DMS153 treated with DMSO at 0.1 percent for 48 hours (cell line): ENCODE results near the gene LYZL6.
"Not testable (repeated sequence)": the region's sequence is repeated elsewhere in the genome, so short reads cannot be mapped to it uniquely, and the experiment has no call there.

Source experiments
- DNase-seq: peaks from one replicate; lab custom pipeline; 2025; ENCODE audit not compliant: unreplicated experiment; lab: John Stamatoyannopoulos, UW

LYZL6 gene

DNA sequence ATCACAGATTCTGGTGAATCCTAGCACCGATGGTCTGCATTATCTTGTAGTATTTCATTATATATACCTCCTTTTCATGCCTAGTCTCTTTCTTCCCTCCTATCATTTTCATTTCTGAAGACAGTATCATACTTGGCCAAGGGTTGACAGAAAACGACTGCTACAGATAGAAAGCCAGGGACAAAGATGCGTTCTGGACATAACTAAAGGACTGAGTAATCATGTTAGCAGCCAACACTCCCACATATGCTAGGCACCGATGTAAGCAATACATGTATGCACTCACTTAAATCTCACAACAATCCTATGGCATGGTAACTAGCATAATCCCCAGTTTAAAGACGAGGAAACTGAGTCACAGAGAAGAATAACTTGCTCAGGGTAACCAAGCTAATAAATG is 35.8 kb downstream of the LYZL6 start:
- no peak for DNase-seq

DNA sequence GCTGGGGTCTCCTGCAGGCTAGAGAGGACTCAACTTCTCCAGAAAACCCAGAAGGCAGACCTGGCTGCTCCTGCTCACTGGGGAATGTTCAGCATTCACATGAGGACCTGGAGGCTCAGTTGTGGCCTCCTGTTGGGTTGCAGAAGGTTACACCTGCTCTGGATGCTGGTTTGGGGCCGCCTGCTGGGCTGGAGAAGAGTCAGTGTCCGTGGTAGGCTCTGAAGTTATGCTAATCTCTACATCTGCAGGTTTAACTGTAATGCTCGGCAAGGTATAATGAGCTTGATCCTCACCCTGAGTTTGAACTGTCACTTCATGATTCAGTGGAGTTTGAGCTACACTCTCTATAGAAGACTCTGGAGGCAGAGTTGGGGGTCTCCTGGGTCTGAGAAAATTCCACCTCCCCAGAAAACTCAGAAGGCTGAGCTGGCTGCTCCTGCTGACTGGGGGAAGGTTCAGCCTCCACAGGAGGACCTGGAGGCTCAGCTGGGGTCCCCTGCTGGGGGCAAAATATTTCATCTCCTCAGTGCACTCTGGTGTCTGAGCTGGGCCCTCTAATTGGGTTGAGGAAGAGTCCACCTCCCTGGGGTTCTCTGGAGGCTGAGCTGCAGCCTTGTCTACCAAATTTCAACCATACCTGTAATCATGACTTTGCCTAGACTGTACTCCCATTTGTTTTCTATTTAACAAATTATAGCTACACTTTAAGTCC is 36.4 kb downstream of the LYZL6 start:
- DNase-seq, result no peak

DNA sequence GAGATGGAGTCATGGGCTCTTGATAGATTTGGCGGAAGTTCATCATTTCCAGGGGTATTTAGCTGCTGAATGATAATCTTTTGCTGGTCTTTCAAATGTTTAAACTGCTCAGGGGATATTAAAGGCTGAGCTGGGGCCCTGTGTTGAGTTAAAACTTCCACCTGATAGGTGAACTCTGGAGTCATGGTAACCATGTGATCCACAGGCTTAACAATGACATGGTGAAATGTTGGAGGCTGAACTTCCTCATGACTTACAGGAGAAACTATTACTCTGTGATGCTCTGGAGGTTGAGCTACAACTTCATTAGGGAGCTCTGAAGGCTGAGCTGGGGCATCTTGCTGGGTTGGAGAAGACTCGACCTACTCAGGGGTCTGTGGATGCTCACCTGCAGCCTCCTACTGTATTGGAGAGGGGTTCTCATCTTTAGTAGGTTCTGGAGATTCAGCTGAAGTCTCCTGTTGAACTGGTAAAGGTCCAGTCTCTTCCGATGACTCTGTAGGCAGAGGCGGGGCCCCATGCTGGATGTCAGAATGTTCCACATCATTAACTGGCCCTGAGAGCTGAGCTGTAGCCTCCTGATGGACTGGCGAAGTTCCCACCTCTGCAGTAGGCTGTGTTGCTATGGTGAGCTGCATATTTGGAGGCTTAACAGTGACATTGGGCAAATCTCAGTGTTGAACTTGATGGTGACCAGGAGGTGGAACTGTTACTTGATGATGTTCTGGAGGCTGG is 37.2 kb downstream of the LYZL6 start:
- no peak for DNase-seq

DNA sequence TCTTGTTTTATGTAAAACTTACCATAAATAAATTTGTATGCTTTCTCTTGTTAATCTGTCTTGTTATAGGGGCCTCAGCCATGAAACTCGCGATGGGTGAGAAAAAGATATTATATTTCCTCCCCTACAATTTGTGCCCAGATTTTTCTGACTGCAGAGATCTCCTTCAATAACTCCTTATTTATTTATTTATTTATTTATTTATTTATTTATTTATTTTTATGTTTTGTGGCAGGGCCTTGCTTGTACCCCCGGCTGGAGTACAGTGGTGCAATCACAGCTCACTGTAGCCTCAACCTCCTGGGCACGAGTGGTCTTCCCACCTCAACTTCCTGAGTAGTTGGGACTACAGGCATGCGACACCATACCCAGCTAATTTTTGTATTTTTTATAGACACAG is 40.1 kb downstream of the LYZL6 start:
- no peak for DNase-seq

DNA sequence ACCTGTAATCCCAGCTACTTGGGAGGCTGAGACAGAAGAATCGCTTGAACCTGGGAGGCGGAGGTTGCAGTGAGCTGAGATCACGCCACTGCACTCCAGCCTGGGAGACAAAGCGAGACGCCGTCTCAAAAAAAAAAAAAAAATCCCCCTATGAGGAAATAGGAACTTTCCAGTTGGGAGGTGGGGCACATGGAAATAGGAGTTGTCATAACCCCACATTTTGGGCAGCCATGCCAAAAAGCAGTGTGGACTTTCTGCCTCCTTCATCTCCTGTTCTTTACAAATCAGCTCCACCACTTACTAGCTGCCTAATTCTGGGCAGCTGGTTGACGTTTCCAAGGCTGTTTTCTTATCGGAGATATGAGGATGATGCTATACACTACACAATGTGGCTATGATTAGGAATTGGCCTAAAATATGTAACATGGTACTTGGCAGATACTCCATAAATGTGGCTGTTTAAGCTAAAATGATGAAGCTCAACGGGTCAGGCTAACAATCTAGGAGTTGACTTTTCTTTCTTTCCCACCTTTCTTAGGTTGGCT is 41.8 kb downstream of the LYZL6 start:
- DNase-seq, result no peak

DNA sequence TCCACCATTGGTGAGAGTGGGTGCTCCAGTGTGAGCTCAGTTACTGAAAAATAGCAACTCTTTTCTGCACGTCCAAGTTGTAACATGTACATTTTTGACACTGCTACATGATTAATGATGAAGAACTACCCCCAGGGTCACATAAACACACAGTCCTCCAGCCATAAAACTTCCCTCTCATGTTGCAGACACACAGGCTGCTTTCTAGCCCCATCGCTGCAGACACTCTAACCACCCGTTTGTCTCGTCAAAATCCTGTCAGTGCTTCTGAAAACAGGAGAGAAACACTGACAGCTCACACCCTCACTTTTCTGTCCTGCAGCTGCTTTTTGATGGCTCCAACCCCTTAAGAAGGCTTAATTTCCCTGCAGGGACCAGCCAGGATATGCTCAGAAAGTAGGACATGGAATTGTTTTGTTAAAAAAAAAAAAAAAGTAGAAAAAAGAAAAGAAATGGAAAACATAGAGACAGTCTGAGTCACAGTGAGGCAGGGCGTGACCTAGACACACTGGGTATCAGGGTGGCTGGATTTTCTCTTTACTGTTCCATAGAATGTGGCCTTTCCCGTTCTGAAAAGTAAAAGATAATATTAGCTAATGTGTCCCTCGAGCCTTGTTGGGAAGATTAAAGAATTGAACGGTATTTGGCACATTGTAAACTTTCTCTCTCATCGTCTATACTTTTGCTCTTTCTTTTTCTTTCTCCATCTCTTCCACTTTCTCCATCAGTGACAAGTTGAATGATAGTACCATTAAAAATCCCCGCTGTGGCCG is 42.6 kb downstream of the LYZL6 start:
- DNase-seq, result no peak

DNA sequence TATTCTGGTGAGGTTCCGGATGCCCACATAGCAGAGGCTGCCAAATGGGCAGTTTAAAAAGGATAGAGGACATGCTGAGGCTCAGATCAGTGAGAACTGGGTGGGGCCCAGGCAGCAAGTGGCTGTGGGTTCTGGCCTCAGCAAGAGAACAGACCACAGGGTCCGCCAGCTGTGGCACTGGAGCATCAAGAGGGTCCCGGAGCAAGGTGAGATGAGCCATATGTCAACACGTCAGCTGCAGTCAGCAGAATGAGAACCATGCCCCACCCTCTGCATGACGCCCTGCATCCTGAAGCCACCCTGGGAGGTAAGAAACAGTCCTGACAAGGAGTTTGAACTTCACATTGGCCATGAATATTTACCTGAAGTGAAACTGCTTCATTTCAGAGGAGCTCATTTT is 43.2 kb downstream of the LYZL6 start:
- DNase-seq, result no peak

DNA sequence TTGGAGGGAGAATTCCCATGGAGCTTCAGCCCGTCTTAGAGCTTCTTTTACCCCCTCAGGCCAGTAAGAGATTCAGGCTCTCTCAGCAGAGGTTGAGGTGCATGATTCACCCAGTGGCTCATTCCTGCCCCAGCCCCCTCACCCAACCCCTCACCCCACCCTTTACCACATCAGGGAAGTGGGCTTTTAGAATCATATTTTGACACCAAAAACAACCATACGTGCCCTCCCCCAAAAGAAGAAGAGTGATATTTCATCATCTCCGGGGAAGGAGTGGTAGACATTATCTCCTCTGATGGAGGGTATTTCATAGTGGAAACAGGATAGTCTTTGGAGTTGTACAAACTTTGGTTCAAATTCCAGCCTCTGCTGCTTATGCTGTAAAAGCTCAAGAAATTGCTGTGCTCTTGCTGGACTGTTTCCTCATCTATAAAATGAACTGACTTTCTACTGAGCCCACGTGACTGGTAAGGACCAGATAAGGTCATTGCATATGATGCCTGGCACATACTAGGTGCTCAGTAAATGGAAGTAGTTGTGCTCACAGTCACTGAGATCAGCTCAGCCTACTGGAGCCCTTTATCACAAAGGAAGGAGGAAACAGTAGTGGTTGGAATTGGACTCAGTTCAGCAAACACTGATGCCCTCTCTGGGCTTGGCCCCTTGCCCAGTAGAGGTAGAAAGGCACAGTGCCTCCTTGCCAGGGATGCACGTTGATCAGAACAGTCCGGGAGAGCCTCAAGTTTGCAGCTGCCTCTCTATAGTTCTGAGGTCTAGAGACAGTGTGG is 45.0 kb downstream of the LYZL6 start:
- peak; percentile 6 for DNase-seq

DNA sequence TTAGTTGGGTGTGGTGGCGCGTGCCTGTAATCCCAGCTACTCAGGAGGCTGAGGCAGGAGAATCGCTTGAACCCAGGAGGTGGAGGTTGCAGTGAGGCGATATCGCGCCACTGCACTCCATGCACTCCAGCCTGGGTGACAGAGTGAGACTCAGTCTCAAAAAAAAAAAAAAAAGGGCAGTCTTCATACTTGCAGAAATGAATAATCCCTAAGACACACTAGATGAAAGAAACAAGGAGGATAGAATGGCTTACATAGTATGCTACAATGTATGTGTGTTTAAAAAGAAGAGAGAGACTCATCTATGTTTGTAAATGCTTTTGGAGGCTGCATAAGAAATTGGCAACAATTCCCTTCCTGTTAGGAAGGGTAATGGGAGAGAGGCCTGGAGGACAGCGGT is 45.7 kb downstream of the LYZL6 start:
- DNase-seq, result not testable (repeated sequence)

DNA sequence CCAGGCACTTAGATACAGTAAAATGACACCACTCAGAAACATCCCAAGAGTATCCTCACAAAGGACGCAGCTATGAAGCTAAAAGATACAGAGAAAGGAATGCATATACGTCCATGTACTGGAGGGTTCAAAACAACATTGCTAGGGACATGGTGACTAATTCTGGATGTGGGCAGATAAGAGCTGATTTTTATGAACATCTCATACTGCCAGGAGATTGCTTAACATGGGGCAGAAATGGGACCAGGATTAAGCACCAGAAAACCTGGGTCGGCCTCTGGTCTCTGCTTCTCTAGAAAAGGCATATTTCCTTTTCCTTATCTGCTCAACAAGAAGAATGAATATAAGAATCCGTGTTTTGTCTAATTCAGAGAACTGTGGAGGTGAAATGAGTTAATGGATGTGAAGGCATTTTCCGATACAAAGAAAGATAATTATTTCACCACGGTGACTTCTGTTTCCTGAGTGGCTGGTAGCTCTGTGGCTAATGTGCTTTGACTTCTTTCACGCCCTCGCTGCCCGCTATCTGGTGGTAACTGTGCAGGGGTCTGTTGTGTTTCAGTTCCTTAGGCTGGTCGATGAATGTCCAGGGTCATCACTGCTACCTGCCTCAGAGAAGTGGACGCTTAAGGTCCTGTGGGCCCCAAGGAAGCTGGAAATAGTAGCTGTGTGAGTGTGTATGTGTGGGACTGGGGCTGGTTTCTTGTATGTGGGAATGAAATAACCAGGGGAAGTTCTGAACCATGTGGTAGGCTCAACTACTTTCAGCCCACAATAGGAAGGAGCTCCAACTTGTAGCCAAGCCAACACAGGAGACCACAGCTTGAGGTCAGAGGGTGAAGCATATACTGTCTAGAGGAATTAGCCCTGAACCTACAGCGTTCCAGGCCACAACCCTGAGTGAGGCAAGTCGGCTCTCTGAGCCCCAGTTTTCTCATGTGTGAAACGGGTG is 47.6 kb downstream of the LYZL6 start:
- DNase-seq, result no peak

DNA sequence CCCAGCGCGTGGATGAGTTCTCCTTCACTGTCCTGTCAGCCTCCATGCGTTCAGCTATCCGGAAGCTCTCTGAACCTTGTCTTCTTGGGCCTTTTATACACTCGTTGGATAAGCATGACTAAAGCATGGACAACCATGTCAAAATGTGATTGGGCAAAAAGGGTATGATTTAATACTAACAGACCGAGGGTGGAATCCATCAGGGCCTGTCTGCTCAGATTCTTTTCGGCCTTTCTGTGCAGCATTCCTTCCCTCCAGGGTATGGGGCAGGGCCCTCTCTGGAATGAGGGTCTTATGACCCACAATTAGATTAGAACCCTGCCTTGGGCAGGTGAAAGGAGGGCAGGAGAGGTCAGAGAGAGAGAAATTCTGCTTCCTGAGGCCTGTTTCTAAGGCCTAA is 49.3 kb downstream of the LYZL6 start:
- DNase-seq, result no peak

DNA sequence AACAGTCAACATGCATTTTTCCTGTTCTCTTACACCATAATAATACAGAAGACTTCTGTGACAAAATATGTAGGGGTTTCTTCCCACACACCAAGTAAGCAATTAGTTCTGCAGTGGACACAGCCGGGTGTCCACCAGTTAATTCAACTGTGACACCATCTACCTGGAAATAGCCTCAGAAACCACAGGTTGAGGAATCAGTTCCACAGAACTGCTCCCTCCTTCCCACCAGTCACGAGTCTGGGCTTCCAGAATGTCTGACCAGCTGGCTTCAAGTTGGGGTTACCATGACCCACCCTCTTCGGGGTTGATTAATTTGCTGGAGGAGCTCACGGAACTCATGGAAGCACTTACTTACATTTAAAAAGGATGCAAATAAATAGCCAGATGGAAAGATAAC is 49.8 kb downstream of the LYZL6 start:
- no peak for DNase-seq

DNA sequence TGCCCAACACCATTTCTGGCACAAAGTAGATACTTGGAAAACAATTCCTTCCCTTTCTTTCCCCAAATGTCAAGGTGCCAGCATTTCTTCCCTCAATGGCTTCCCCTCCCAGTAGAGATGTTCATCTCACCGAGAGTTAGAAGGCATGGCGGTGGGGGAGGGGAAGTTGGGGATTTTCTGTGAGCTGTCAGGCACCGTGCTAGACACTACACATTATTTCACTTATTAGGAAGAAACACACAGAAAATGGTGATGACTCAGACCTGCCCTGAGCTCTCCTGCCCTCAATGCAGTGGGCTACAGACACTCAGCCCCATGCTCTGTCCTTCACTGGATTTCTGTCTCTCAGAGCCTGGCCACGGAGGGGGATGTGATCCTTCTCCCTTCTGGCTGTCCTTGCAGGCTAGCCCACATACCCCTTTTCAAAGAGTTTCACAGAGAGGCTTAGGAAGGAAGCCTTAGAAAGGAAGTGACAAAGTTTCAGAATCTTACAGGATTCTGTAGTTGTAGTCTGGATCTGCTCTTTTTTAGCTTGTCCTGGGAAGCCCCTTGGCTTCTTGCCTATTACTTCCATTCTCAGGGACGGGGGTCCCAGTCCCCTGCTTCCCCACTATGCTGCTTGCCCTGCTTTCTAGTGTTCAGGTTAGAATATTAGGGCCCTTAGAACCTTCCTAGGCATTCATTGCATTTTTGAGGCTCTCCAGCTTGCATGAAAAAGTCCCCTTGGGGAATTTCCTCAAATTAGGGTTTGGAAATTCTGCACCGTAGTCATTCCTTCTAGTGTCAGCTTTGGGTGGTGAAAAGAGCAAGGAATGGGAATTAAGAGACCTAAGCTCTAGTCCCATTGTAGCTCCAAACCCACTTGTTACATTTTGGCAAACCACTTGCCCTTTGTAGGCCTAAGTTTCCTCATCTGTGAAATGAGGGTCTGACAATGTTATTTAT is 51.1 kb downstream of the LYZL6 start:
- DNase-seq, result no peak

DNA sequence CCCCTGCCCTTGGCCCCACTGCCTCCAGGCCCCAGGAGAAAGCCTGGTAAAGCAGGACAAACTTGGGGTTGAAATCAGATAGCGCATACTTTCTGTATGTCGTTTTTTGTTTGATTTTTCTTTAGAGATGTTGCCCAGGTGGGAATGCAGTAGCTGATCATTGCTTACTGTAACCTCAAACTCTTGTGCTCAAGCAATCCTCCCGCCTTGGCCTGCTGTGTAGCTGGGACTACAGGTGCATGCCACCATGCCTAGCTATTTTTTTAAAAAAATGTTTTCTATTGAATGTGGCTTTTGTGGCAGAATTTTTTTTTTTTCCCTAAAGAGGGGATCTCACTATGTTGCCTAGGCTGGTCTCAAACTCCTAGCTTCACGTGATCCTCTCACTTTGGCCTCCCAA is 52.2 kb downstream of the LYZL6 start:
- no peak for DNase-seq

DNA sequence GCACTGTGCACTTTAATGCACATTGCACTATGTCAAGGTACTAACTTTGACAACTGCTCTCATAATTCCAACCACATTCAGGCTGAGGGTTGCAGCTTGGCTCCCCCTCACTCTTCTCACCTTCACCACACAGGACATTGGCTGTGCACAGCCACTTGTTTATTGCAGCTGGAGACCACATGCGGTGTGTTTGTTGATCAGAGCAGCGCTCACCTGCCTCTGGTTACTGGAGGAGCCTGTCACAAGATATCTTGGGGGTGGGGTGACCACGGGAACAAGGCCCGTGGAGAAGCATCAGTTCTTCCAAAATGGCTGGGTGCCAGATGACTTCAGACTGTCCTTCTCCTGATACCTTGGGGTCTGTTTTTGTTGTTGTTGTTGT is 52.7 kb downstream of the LYZL6 start:
- DNase-seq, result no peak

DNA sequence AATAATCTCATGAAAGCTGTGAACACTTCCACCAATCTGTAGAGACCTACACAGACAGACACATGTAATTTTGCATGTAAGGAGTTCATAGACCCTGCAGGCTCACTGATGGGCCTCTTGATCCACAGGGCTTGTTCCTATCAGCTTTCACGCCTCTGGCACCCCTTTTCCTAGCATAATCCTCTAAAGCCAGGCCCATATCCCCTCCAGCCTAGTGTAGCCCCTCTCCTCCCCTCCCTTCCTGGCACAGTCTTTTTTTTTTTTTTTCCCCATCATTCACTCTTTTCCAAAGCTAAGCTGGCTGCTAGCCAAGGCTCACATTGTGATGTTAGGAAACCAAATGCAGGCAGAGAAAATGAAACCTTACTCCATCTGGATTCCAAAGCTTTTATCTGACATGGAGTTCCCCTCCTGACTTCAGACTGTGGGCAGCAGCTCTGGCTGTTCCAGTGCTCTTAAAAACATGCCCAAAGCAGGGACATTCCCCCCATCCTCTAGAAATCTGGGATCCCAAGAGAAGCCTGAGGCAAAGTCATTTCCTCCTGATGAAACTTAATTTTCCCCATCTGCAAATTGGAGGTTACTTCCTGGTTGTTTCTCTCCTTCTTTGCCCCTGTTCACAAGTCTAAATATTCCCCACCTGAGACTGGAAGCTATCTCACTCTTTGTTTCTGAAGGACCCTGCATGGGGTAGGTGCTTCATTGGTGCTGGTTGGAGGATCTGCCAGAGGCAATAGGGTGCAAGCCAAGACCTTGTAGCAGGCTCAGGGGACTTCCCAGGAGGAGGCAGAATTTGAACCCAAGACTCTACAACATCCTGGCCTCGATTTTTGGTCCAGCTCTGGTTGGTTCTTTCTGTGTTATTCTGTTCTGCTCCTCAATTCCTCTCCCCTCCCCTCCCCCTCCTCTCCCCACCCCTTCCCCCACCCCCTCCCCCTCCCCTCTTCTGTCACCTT is 53.4 kb downstream of the LYZL6 start:
- DNase-seq, result no peak

DNA sequence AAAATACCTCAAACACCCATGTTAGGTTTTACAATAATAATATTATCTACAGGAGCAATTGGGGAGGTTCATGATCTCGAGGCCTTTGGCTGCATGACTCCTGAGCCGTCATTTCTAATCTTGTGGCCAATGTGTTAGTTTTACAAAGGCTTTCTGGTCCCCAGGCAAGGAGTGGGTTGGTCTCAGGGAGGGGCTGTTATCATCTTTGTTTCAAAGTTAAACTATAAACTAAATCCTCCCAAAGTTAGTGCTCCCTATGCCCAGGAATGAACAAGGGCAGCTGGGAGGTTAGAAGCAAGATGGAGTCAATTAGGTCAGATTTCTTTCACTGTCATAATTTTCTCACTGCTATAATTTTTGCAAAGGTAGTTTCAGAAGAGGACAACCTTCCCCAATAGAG is 54.3 kb downstream of the LYZL6 start:
- no peak for DNase-seq
